HG03457 (cell line): ENCODE results near the gene NTM.

Experiments
- ATAC-seq: cut with Tn5 transposase; IDR thresholded peaks from one replicate; pipeline ENCODE4 v1.9.1; 2021; ENCODE audit warnings: moderate number of reproducible peaks; ENCODE audit not compliant: unreplicated experiment

Gene NTM

GRCh38 chr11:131458421-131458820 lies 88.0 kb downstream of the NTM start:
- no peak for ATAC-seq

GRCh38 chr11:131460931-131461330 lies 90.5 kb downstream of the NTM start:
- no peak for ATAC-seq

GRCh38 chr11:131462622-131463021 lies 92.2 kb downstream of the NTM start:
- no peak for ATAC-seq

- ATAC-seq = no peak
Measured at GRCh38 chr11:131463162-131463561, 92.7 kb downstream of the NTM start.

GRCh38 chr11:131463649-131464425 lies 93.4 kb downstream of the NTM start:
- ATAC-seq = no peak

GRCh38 chr11:131464461-131464860 lies 94.0 kb downstream of the NTM start:
- no peak for ATAC-seq

GRCh38 chr11:131465039-131465438 lies 94.6 kb downstream of the NTM start:
- ATAC-seq = no peak

- ATAC-seq = no peak
Measured at GRCh38 chr11:131465746-131466145, 95.3 kb downstream of the NTM start.

- ATAC-seq = no peak
Measured at GRCh38 chr11:131467645-131468394, 97.4 kb downstream of the NTM start.

GRCh38 chr11:131468565-131468964 lies 98.2 kb downstream of the NTM start:
- ATAC-seq = no peak

- ATAC-seq = no peak
Measured at GRCh38 chr11:131470216-131470925, 100.0 kb downstream of the NTM start.

- ATAC-seq = no peak
Measured at GRCh38 chr11:131471976-131472375, 101.6 kb downstream of the NTM start.

- ATAC-seq = no peak
Measured at GRCh38 chr11:131474947-131475346, 104.5 kb downstream of the NTM start.

- no peak for ATAC-seq
Measured at GRCh38 chr11:131476266-131476665, 105.9 kb downstream of the NTM start.

- ATAC-seq = no peak
Measured at GRCh38 chr11:131478341-131478740, 107.9 kb downstream of the NTM start.

- ATAC-seq = no peak
Measured at GRCh38 chr11:131481303-131481702, 110.9 kb downstream of the NTM start.

- ATAC-seq = no peak
Measured at GRCh38 chr11:131481971-131482370, 111.6 kb downstream of the NTM start.

- no peak for ATAC-seq
Measured at GRCh38 chr11:131483453-131483852, 113.0 kb downstream of the NTM start.

- ATAC-seq = no peak
Measured at GRCh38 chr11:131483877-131484276, 113.5 kb downstream of the NTM start.

GRCh38 chr11:131486100-131486499 lies 115.7 kb downstream of the NTM start:
- no peak for ATAC-seq

GRCh38 chr11:131486937-131487635 lies 116.7 kb downstream of the NTM start:
- no peak for ATAC-seq
